ENCODE data around the gene ZCCHC14. TPM values are rescaled to one million over a fixed set of nuclear protein-coding genes. Genes with fewer than 3 reads are reported as not detected.

ZCCHC14 gene
- total and polyA plus RNA-seq, 2 of the 13 experiments (the other 11 are each of a cell fraction or from before 2014, with no cell fraction given): 12.4 to 12.5 TPM

- TF ChIP-seq THAP9 (CRISPR knock-in tag; IDR thresholded peaks at IDR 0.05; ENCODE audit: borderline replicate concordance): peak; percentile 70
- TF ChIP-seq MAX (IDR thresholded peaks at IDR 0.05): peak; percentile 45; the same call in 1 of the 2 replicates
- TF ChIP-seq NFE2L2 (IDR thresholded peaks at IDR 0.05; ENCODE audit: low read length): no peak
- no peak for TF ChIP-seq ZNF737 (CRISPR knock-in tag; IDR thresholded peaks at IDR 0.05; ENCODE audit: borderline replicate concordance)
- TF ChIP-seq ZNF569 (CRISPR knock-in tag; IDR thresholded peaks at IDR 0.05; ENCODE audit: borderline replicate concordance): 0 out of 2 replicates have a peak, but pooled peaks have one; percentile 89
- no peak for TF ChIP-seq ZKSCAN5 (CRISPR knock-in tag; IDR thresholded peaks at IDR 0.05)
- no peak for TF ChIP-seq POLR2AphosphoS2 (IDR thresholded peaks at IDR 0.05; ENCODE audit: low read depth, low read length)
- peak; percentile 74 for TF ChIP-seq AGO2 (optimal IDR thresholded peaks at IDR 0.05; ENCODE audit: low read depth, low read length)
- peak; percentile 64 for TF ChIP-seq FOXO1 (CRISPR knock-in tag; IDR thresholded peaks at IDR 0.05)
- no peak for TF ChIP-seq CSRNP2 (CRISPR knock-in tag; conservative IDR thresholded peaks at IDR 0.05; ENCODE audit: low read depth)
- peak; percentile 65; the same call in 2 of the 3 replicates for TF ChIP-seq MXI1 (IDR thresholded peaks at IDR 0.05; ENCODE audit: borderline replicate concordance, low read depth, low read length)
- TF ChIP-seq ZNF382 (CRISPR knock-in tag; IDR thresholded peaks at IDR 0.05; ENCODE audit: borderline replicate concordance): no peak
- no peak for TF ChIP-seq TEAD2 (CRISPR knock-in tag; IDR thresholded peaks at IDR 0.05)
- TF ChIP-seq ISX (CRISPR knock-in tag; conservative IDR thresholded peaks at IDR 0.05): no peak
- TF ChIP-seq ZBTB7A (CRISPR knock-in tag; IDR thresholded peaks at IDR 0.05): no peak
- TF ChIP-seq CHD4 (IDR thresholded peaks at IDR 0.05; ENCODE audit: borderline replicate concordance, low read length): peak; percentile 93
- TF ChIP-seq ZBTB33 (CRISPR knock-in tag; IDR thresholded peaks at IDR 0.05): no peak; the same call in 1 of the 2 replicates
- TF ChIP-seq HCFC1 (IDR thresholded peaks at IDR 0.05; ENCODE audit: low read depth, low read length): no peak
- TF ChIP-seq SP2 (CRISPR knock-in tag; IDR thresholded peaks at IDR 0.05): no peak; the same call in 1 of the 2 replicates
- TF ChIP-seq ETS1 (CRISPR knock-in tag; IDR thresholded peaks at IDR 0.05): no peak; the same call in 1 of the 2 replicates
- peak; percentile 69; the same call in 1 of the 2 replicates for TF ChIP-seq PHF21A (CRISPR knock-in tag; IDR thresholded peaks at IDR 0.05)
These were observed 108.5 kb downstream of the ZCCHC14 start (continued) for GRCh38 chr16:87384162-87384874.

Data from HepG2 (cell line).